Measurements from ENCODE around the gene SIRT1.

SIRT1 gene

DNA sequence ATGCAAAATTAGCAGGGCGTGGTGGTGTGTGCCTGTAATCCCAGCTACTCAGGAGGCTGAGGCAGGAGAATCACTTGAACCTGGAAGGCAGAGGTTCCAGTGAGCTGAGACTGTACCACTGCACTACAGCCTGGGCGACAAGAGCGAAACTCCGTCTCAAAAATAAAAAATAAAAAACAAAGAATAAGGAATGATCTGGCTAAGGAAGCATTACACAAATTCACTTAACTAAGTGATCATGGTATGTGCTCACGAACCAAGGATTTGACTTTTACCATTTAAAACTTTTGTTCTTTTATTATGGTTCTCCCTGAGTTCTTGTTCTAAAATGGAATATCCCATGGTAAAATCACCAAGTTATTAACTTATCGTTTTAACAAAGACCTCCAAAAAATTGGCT, 71.2 kb downstream of the SIRT1 start:
- TF ChIP-seq POLR2AphosphoS5 (IDR thresholded peaks at IDR 0.05; ENCODE audit: low read depth, low read length) (no peak), SIN3A (IDR thresholded peaks at IDR 0.05; ENCODE audit: borderline replicate concordance, insufficient read depth, low read length) (no peak), TAF1 (IDR thresholded peaks at IDR 0.05; ENCODE audit: borderline replicate concordance, insufficient read depth, low read length) (no peak), FOXP2 (optimal IDR thresholded peaks at IDR 0.05; ENCODE audit: borderline replicate concordance, extremely low read depth, extremely low read length, insufficient read depth) (no peak), REST (IDR thresholded peaks at IDR 0.05; ENCODE audit: insufficient read depth in 1 of 2, low read depth in 2 of 2, low read length in 2 of 2) (no peak)

GRCh38 chr10:67959839-67960476, 75.5 kb downstream of the SIRT1 start:
- no peak for TF ChIP-seq TAF1 (IDR thresholded peaks at IDR 0.05; ENCODE audit: borderline replicate concordance, insufficient read depth, low read length)
- TF ChIP-seq REST (IDR thresholded peaks at IDR 0.05; ENCODE audit: insufficient read depth in 1 of 2, low read depth in 2 of 2, low read length in 2 of 2): no peak
- no peak for TF ChIP-seq SIN3A (IDR thresholded peaks at IDR 0.05; ENCODE audit: borderline replicate concordance, insufficient read depth, low read length)
- no peak for TF ChIP-seq FOXP2 (optimal IDR thresholded peaks at IDR 0.05; ENCODE audit: borderline replicate concordance, extremely low read depth, extremely low read length, insufficient read depth)

DNA sequence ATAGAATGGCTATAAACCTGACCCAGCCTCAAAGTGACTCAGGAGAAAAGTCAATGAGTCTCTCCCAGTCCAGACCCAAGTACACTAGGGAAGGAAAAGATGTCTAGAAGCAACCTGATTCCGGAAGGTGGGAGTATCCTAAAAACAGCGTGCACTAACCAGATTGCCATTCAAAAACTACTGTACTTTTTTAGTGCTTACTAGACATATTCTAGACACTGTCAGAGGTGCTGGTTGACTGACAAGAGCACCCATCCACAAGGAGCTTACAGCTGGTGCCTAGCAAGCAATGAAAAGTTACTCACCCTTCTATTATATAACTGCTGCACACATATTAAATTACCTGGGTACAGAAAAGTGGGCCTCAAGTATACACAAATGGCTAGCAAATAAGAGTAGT, 81.0 kb downstream of the SIRT1 start:
- TF ChIP-seq FOXP2 (optimal IDR thresholded peaks at IDR 0.05; ENCODE audit: borderline replicate concordance, extremely low read depth, extremely low read length, insufficient read depth) (no peak), REST (IDR thresholded peaks at IDR 0.05; ENCODE audit: insufficient read depth in 1 of 2, low read depth in 2 of 2, low read length in 2 of 2) (no peak), POLR2AphosphoS5 (IDR thresholded peaks at IDR 0.05; ENCODE audit: low read depth, low read length) (no peak), TAF1 (IDR thresholded peaks at IDR 0.05; ENCODE audit: borderline replicate concordance, insufficient read depth, low read length) (no peak), SIN3A (IDR thresholded peaks at IDR 0.05; ENCODE audit: borderline replicate concordance, insufficient read depth, low read length) (no peak)

All from PFSK-1 (cell line).